Measurements from ENCODE around the gene IL1R2.

Gene IL1R2

GRCh38 chr2:101991721-101992145 lies at the start of gene IL1R2:
Gene IL1R2, plus strand, starts transcription at chr2:101991960. Its CDS starts 16,616 bp downstream, at chr2:102008576.
- no peak for DNase-seq (ENCODE audit: low spot score)

- no peak for DNase-seq (ENCODE audit: low spot score)
Measured at GRCh38 chr2:101942851-101943250, 48.9 kb upstream of the IL1R2 start.

- DNase-seq (ENCODE audit: low spot score), result no peak
Measured at GRCh38 chr2:101946372-101947039, 45.3 kb upstream of the IL1R2 start.

- DNase-seq (ENCODE audit: low spot score), result no peak
Measured at GRCh38 chr2:101947374-101947773, 44.4 kb upstream of the IL1R2 start.

- DNase-seq (ENCODE audit: low spot score), result no peak
Measured at GRCh38 chr2:101948625-101949155, 43.1 kb upstream of the IL1R2 start.

GRCh38 chr2:101949304-101949703 lies 42.5 kb upstream of the IL1R2 start:
- DNase-seq (ENCODE audit: low spot score), result no peak

- no peak for DNase-seq (ENCODE audit: low spot score)
Measured at GRCh38 chr2:101951296-101951695, 40.5 kb upstream of the IL1R2 start.

- no peak for DNase-seq (ENCODE audit: low spot score)
Measured at GRCh38 chr2:101952551-101952950, 39.2 kb upstream of the IL1R2 start.

- no peak for DNase-seq (ENCODE audit: low spot score)
Measured at GRCh38 chr2:101956465-101957438, 35.0 kb upstream of the IL1R2 start.

- no peak for DNase-seq (ENCODE audit: low spot score)
Measured at GRCh38 chr2:101958061-101958460, 33.7 kb upstream of the IL1R2 start.

GRCh38 chr2:101960819-101961337 lies 30.9 kb upstream of the IL1R2 start:
- no peak for DNase-seq (ENCODE audit: low spot score)

- peak; percentile 35 for DNase-seq (ENCODE audit: low spot score)
Measured at GRCh38 chr2:101961338-101962191, 30.2 kb upstream of the IL1R2 start.

- DNase-seq (ENCODE audit: low spot score), result no peak
Measured at GRCh38 chr2:101962309-101962708, 29.5 kb upstream of the IL1R2 start.

GRCh38 chr2:101963198-101963597 lies 28.6 kb upstream of the IL1R2 start:
- no peak for DNase-seq (ENCODE audit: low spot score)

- DNase-seq (ENCODE audit: low spot score), result no peak
Measured at GRCh38 chr2:101967826-101968513, 23.8 kb upstream of the IL1R2 start.

- no peak for DNase-seq (ENCODE audit: low spot score)
Measured at GRCh38 chr2:101969723-101970122, 22.0 kb upstream of the IL1R2 start.

- no peak for DNase-seq (ENCODE audit: low spot score)
Measured at GRCh38 chr2:101970901-101971300, 20.9 kb upstream of the IL1R2 start.

- DNase-seq (ENCODE audit: low spot score), result no peak
Measured at GRCh38 chr2:101971836-101972235, 19.9 kb upstream of the IL1R2 start.

- DNase-seq (ENCODE audit: low spot score), result no peak
Measured at GRCh38 chr2:101972621-101973434, 18.9 kb upstream of the IL1R2 start.

- no peak for DNase-seq (ENCODE audit: low spot score)
Measured at GRCh38 chr2:101974663-101975062, 17.1 kb upstream of the IL1R2 start.

All from cerebellar cortex (tissue), 1 donor.